HepG2 (cell line): ENCODE data around the gene TAL2.

Experiments used
- EEA1 ChIP-seq: sonication (generic); formaldehyde crosslinking; IDR thresholded peaks from 2 replicates; pipeline ENCODE4 v1.5.1; 2020; ENCODE audit warnings: mild to moderate bottlenecking, missing genetic modification reagents, borderline replicate concordance
- FOXP4 ChIP-seq: sonication (generic); formaldehyde crosslinking; IDR thresholded peaks from 2 replicates; pipeline ENCODE4 v1.4.0; 2020; ENCODE audit warnings: missing genetic modification reagents
- JUND ChIP-seq: sonication (generic); formaldehyde crosslinking; IDR thresholded peaks from 2 replicates; pipeline ENCODE4 v1.8.0; 2022; ENCODE audit warnings: mild to moderate bottlenecking, missing genetic modification reagents
- MAX ChIP-seq: IDR thresholded peaks from 2 replicates; pipeline ENCODE4 v1.6.1; 2012; ENCODE audit warnings: inconsistent platforms
- ZNF260 ChIP-seq: sonication (generic); formaldehyde crosslinking; IDR thresholded peaks from 2 replicates; pipeline ENCODE4 v1.4.0; 2020; ENCODE audit warnings: missing genetic modification reagents, low read depth, mild to moderate bottlenecking, borderline replicate concordance
- ZNF331 ChIP-seq: sonication (generic); formaldehyde crosslinking; IDR thresholded peaks from 2 replicates; pipeline ENCODE4 v1.4.0; 2020; ENCODE audit warnings: missing genetic modification reagents
- ZNF878 ChIP-seq: sonication (generic); formaldehyde crosslinking; IDR thresholded peaks from 2 replicates; pipeline ENCODE4 v1.8.1; 2023; ENCODE audit warnings: mild to moderate bottlenecking, missing genetic modification reagents, moderate library complexity
- TF ChIP-seq, protein P1 (sequence below): sonication (generic); formaldehyde crosslinking; IDR thresholded peaks from 2 replicates; pipeline ENCODE4 v1.5.0; 2020; ENCODE audit warnings: mild to moderate bottlenecking, missing genetic modification reagents, moderate library complexity

- TF ChIP-seq EEA1 (CRISPR knock-in tag) (no peak), ZNF331 (CRISPR knock-in tag) (no peak), ZNF878 (CRISPR knock-in tag) (no peak), MAX (no peak), JUND (CRISPR knock-in tag) (no peak), ZNF260 (no peak), FOXP4 (no peak)
- TF ChIP-seq, protein P1, sequence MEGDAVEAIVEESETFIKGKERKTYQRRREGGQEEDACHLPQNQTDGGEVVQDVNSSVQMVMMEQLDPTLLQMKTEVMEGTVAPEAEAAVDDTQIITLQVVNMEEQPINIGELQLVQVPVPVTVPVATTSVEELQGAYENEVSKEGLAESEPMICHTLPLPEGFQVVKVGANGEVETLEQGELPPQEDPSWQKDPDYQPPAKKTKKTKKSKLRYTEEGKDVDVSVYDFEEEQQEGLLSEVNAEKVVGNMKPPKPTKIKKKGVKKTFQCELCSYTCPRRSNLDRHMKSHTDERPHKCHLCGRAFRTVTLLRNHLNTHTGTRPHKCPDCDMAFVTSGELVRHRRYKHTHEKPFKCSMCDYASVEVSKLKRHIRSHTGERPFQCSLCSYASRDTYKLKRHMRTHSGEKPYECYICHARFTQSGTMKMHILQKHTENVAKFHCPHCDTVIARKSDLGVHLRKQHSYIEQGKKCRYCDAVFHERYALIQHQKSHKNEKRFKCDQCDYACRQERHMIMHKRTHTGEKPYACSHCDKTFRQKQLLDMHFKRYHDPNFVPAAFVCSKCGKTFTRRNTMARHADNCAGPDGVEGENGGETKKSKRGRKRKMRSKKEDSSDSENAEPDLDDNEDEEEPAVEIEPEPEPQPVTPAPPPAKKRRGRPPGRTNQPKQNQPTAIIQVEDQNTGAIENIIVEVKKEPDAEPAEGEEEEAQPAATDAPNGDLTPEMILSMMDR (CRISPR knock-in tag), result no peak
Measured at GRCh38 chr9:105696219-105696793, 34.0 kb downstream of the TAL2 start.
